IMR-90 (cell line): ENCODE measurements around the gene ZNF432. TPM values are rescaled to one million over a fixed set of nuclear protein-coding genes. Genes with fewer than 3 reads are reported as not detected.

Source experiments
- ATAC-seq: fragments of 200-7000 bp; cut with Tn5 transposase; 2 replicates; pipeline ENCODE4 v1.9.1; 2020; ENCODE audit warnings: low read depth, mild to moderate bottlenecking, moderate library complexity
- BruUV-seq: library from RNA; stranded (reverse); fragments of 400-500 nt; replicated peaks from 2 replicates; lab custom pipeline; 2021; lab: Mats Ljungman, UMichigan
- CTCF ChIA-PET: fragments of 300-600 bp; formaldehyde crosslinking; extraction: SDS; loops from one replicate; lab custom pipeline; 2021; ENCODE audit warnings: antibody characterized with exemption; lab: Yijun Ruan, JAX
- POLR2A ChIA-PET: fragments of 300-600 bp; sonication (Branson Sonifier 250); formaldehyde crosslinking; loops from one replicate; lab custom pipeline; 2022; ENCODE audit warnings: antibody characterized with exemption; ENCODE audit not compliant: unreplicated experiment; lab: Charles Lee
- DNase-seq: peaks from one replicate; pipeline ENCODE4 v3.0.0; 2013
- H2AFZ ChIP-seq: replicated peaks from 2 replicates; pipeline ENCODE3; 2013; ENCODE audit warnings: low read length, mild to moderate bottlenecking; ENCODE audit not compliant: poor library complexity
- H2AK5ac ChIP-seq: 2 replicates; pipeline ENCODE4 v1.6.1; 2013; ENCODE audit warnings: low read depth, low read length, inconsistent platforms
- H2AK9ac ChIP-seq: replicated peaks from 2 replicates; pipeline ENCODE3; 2013; ENCODE audit warnings: mild to moderate bottlenecking, low read depth, low read length, moderate library complexity; ENCODE audit not compliant: poor library complexity
- H2BK120ac ChIP-seq: 2 replicates; pipeline ENCODE4 v1.6.1; 2013; ENCODE audit warnings: low read depth, low read length, inconsistent platforms
- H2BK15ac ChIP-seq: 3 replicates; pipeline ENCODE4 v1.6.1; 2013; ENCODE audit warnings: low read depth, low read length, inconsistent platforms
- H2BK20ac ChIP-seq: 2 replicates; pipeline ENCODE4 v1.6.1; 2013; ENCODE audit warnings: low read depth, mild to moderate bottlenecking, inconsistent platforms, low read length, moderate library complexity
- H2BK5ac ChIP-seq: 2 replicates; pipeline ENCODE4 v1.6.1; 2013; ENCODE audit warnings: mild to moderate bottlenecking, low read depth, low read length, inconsistent platforms; ENCODE audit not compliant: poor library complexity, severe bottlenecking
- H3K14ac ChIP-seq: replicated peaks from 2 replicates; pipeline ENCODE4 v1.6.1; 2013; ENCODE audit warnings: low read depth, low read length, inconsistent platforms
- H3K18ac ChIP-seq: 2 replicates; pipeline ENCODE4 v1.6.1; 2013; ENCODE audit warnings: low read depth, low read length, control low read depth
- H3K23ac ChIP-seq: 2 replicates; pipeline ENCODE4 v1.6.1; 2013; ENCODE audit warnings: low read depth, low read length, inconsistent platforms
- H3K27ac ChIP-seq: 2 replicates; pipeline ENCODE4 v1.5.1; 2013; ENCODE audit warnings: mild to moderate bottlenecking, control low read depth, low read length; ENCODE audit not compliant: insufficient read depth
- H3K27me3 ChIP-seq: 2 replicates; pipeline ENCODE4 v1.6.1; 2013; ENCODE audit warnings: low read length; ENCODE audit not compliant: control insufficient read depth, insufficient read depth
- H3K36me3 ChIP-seq: 2 replicates; pipeline ENCODE4 v1.6.1; 2013; ENCODE audit warnings: low read length, mixed read lengths; ENCODE audit not compliant: control insufficient read depth, insufficient read depth
- H3K4ac ChIP-seq: 2 replicates; pipeline ENCODE4 v1.6.1; 2013; ENCODE audit warnings: low read depth, low read length, inconsistent platforms
- H3K4me1 ChIP-seq: 2 replicates; pipeline ENCODE4 v1.6.1; 2013; ENCODE audit warnings: low read length, mixed read lengths; ENCODE audit not compliant: control insufficient read depth, insufficient read depth
- H3K4me2 ChIP-seq: 2 replicates; pipeline ENCODE4 v1.6.1; 2013; ENCODE audit warnings: low read depth, mild to moderate bottlenecking, control low read depth, low read length, moderate library complexity
- H3K4me3 ChIP-seq: 2 replicates; pipeline ENCODE4 v1.5.1; 2013; ENCODE audit warnings: low read depth, mild to moderate bottlenecking, control low read depth, low read length, moderate library complexity; ENCODE audit not compliant: insufficient read depth
- H3K56ac ChIP-seq: 2 replicates; pipeline ENCODE4 v1.6.1; 2013; ENCODE audit warnings: low read length, inconsistent platforms; ENCODE audit not compliant: insufficient read depth; ENCODE audit errors: extremely low read depth
- H3K79me1 ChIP-seq, 2 experiments: 2 replicates each; pipeline ENCODE4 v1.6.1; 2013; ENCODE audit warnings: low read length in 2 of 2, inconsistent platforms in 1 of 2, low read depth in 1 of 2
- H3K9ac ChIP-seq: 2 replicates; pipeline ENCODE4 v1.6.1; 2013; ENCODE audit warnings: low read depth, low read length, control low read depth
- H3K9me1 ChIP-seq: 2 replicates; pipeline ENCODE4 v1.6.1; 2013; ENCODE audit warnings: low read length, inconsistent platforms; ENCODE audit not compliant: insufficient read depth
- H3K9me3 ChIP-seq: 2 replicates; pipeline ENCODE4 v1.6.1; 2013; ENCODE audit warnings: low read length; ENCODE audit not compliant: control insufficient read depth, insufficient read depth
- H4K20me1 ChIP-seq: 2 replicates; pipeline ENCODE4 v1.6.1; 2013; ENCODE audit warnings: low read length, inconsistent platforms; ENCODE audit not compliant: insufficient read depth
- H4K5ac ChIP-seq: 2 replicates; pipeline ENCODE4 v1.6.1; 2013; ENCODE audit warnings: mild to moderate bottlenecking, low read depth, low read length, control low read depth
- H4K8ac ChIP-seq, 2 experiments: 2 replicates each; pipeline ENCODE4 v1.6.1; 2013; ENCODE audit warnings: low read depth in 2 of 2, low read length in 2 of 2, control low read depth in 1 of 2, inconsistent platforms in 1 of 2
- H4K91ac ChIP-seq: 2 replicates; pipeline ENCODE4 v1.6.1; 2013; ENCODE audit warnings: low read depth, low read length, inconsistent platforms; ENCODE audit not compliant: insufficient read depth
- CEBPB ChIP-seq: IDR thresholded peaks from 2 replicates; pipeline ENCODE4 v1.6.1; 2012; ENCODE audit warnings: low read depth, low read length, improper control_type of control experiment
- POLR2A ChIP-seq: IDR thresholded peaks from 2 replicates; pipeline ENCODE4 v1.6.1; 2012; ENCODE audit warnings: mild to moderate bottlenecking, low read depth, low read length
- RCOR1 ChIP-seq: IDR thresholded peaks from 2 replicates; pipeline ENCODE4 v1.6.1; 2012; ENCODE audit warnings: mild to moderate bottlenecking, low read length, improper control_type of control experiment; ENCODE audit not compliant: insufficient replicate concordance
- WGBS, 2 experiments: methylation state at CpG; one replicate each; pipeline versions ENCODE4 v1.1.5 to v1.1.7; 2013; ENCODE audit warnings: missing lambda C conversion rate in 2 of 2; ENCODE audit not compliant: insufficient read length in 1 of 2; ENCODE audit errors: extremely low coverage in 2 of 2; 5-methylcytosine and 5-hydroxymethylcytosine counted together
- dilution Hi-C: fragments of 300-500 bp; cut with HindIII; formaldehyde crosslinking; loops from one replicate; pipeline ENCODE4 v1.14.3; 2018; ENCODE audit warnings: low sequenced_read_pairs; ENCODE audit not compliant: unreplicated experiment
- in situ Hi-C: fragments of 300-500 bp; cut with MboI; formaldehyde crosslinking; loops from 3 replicates; pipeline ENCODE4 v1.14.3; 2019; ENCODE audit warnings: low sequenced_read_pairs, inconsistent platforms, mixed read lengths
- intact Hi-C: fragments of 100-400 bp; cut with micrococcal nuclease; formaldehyde crosslinking; loops from 2 replicates; pipeline ENCODE4 v1.10.0; 2022
- polyA plus RNA-seq, 3 experiments: library from polyadenylated mRNA; depleted of rRNA; stranded (reverse); fragments of >200 nt; gene quantifications; 2 replicates each; pipeline ENCODE4 v1.2.3, GENCODE V29; 2012; ENCODE audit warnings: low replicate concordance in 1 of 3
- total RNA-seq: library from RNA; depleted of rRNA; stranded (reverse); fragments of >200 nt; gene quantifications from 2 replicates; pipeline ENCODE4 v1.2.3, GENCODE V29; 2012
- TF ChIP-seq, protein P1 (sequence below): conservative IDR thresholded peaks from 2 replicates; pipeline ENCODE4 v1.5.1; 2012; ENCODE audit warnings: mild to moderate bottlenecking, low read depth, low read length, improper control_type of control experiment

Gene ZNF432
- total and polyA plus RNA-seq, 2 of the 4 experiments (the other 2 are of a cell fraction): 4.5 to 12.4 TPM

DNA sequence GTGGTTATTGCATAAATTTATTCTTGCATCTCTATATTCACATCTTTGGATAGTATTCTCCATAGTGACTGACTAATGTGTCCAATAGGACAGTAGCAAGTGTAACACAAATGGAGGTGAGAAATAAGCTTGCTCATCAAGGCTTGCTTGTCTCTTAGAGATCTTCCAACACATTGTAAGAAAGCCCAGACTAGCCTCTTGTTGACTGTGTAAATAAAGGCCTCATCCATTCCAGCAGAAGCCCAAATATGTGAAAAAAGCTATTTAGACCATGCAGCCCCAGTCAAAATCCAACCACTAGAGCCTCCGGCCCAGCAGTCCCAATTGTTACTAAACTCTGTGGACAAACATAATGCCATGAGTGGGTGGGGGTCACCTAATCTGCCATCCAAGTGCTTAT, 38.0 kb downstream of the ZNF432 start:
- in situ Hi-C loops: no loop called here
- intact Hi-C loops: no loop called here
- no peak overlapping the region for H3K4me3 ChIP-seq
- H3K23ac ChIP-seq: no peak overlapping the region
- H2AK5ac ChIP-seq: no peak overlapping the region
- H3K18ac ChIP-seq: no peak overlapping the region
- BruUV-seq: no TSS peak
- H2BK5ac ChIP-seq: no peak overlapping the region
- DNase-seq (no peak), ATAC-seq (no peak)
- H3K14ac ChIP-seq: no peak overlapping the region
- H2BK20ac ChIP-seq: no peak overlapping the region
- no peak overlapping the region for H3K27ac ChIP-seq
- H4K5ac ChIP-seq: no peak overlapping the region
- H3K4me2 ChIP-seq: no peak overlapping the region
- no peak overlapping the region for H2BK120ac ChIP-seq
- no CpG with 5 or more reads among the region's 1 CpG for WGBS, 2 experiments
- H4K91ac ChIP-seq: no peak overlapping the region
- CTCF ChIA-PET: no interaction called here
- no peak overlapping the region for H2BK15ac ChIP-seq
- POLR2A ChIA-PET: no interaction called here
- peaks cover 13 to 14% of the 10 kb centered on the region in 2 experiments for H3K79me1 ChIP-seq
- no peak overlapping the region for H3K9ac ChIP-seq
- no peak overlapping the region for H2AK9ac ChIP-seq
- H4K8ac ChIP-seq: no peak overlapping the region
- H4K20me1 ChIP-seq: no peaks in the 10 kb centered on the region
- no peak overlapping the region for H3K56ac ChIP-seq
- H3K9me3 ChIP-seq: peaks cover 2% of the 10 kb centered on the region
- H3K4me1 ChIP-seq: no peaks in the 10 kb centered on the region
- H3K36me3 ChIP-seq: peaks cover 11% of the 10 kb centered on the region
- no peaks in the 10 kb centered on the region for H3K9me1 ChIP-seq
- H2AFZ ChIP-seq: no peak overlapping the region
- dilution Hi-C loops: no loop called here
- H3K4ac ChIP-seq: no peak overlapping the region
- TF ChIP-seq RCOR1 (no peak), CEBPB (no peak), POLR2A (no peak)
- TF ChIP-seq, protein P1, sequence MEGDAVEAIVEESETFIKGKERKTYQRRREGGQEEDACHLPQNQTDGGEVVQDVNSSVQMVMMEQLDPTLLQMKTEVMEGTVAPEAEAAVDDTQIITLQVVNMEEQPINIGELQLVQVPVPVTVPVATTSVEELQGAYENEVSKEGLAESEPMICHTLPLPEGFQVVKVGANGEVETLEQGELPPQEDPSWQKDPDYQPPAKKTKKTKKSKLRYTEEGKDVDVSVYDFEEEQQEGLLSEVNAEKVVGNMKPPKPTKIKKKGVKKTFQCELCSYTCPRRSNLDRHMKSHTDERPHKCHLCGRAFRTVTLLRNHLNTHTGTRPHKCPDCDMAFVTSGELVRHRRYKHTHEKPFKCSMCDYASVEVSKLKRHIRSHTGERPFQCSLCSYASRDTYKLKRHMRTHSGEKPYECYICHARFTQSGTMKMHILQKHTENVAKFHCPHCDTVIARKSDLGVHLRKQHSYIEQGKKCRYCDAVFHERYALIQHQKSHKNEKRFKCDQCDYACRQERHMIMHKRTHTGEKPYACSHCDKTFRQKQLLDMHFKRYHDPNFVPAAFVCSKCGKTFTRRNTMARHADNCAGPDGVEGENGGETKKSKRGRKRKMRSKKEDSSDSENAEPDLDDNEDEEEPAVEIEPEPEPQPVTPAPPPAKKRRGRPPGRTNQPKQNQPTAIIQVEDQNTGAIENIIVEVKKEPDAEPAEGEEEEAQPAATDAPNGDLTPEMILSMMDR: no peak
- no peaks in the 10 kb centered on the region for H3K27me3 ChIP-seq
